Panc1 (cell line): ENCODE data around the gene RNGTT.

ENCODE experiments used
- POLR2AphosphoS5 ChIP-seq: IDR thresholded peaks from 2 replicates; pipeline ENCODE4 v1.6.1; 2012; ENCODE audit warnings: mild to moderate bottlenecking, low read depth, low read length, moderate library complexity
- TF ChIP-seq, protein P1 (sequence below): fragments of 450-650 bp; IDR thresholded peaks from 2 replicates; pipeline ENCODE4 v1.5.1; 2017; ENCODE audit warnings: mild to moderate bottlenecking

DNA sequence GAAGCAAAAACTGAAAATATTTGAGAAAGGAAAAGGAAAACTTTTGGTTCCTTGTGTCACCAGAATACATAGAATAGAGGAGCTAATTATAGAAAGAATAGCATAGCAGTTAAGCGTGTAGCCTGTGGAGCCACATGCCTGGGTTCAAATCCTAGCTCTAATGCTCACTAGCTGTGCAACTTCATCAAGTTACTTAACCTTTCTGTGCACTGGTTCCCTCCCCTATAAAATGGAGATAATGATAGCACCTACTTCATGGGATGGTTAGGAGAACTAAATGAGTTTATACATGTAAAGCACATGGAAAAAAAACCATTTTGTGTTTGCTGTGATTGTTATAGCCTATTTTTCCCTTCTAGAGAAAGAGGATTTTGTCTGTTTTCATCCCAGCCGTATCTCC is 24.5 kb upstream of the RNGTT start:
- TF ChIP-seq, protein P1, sequence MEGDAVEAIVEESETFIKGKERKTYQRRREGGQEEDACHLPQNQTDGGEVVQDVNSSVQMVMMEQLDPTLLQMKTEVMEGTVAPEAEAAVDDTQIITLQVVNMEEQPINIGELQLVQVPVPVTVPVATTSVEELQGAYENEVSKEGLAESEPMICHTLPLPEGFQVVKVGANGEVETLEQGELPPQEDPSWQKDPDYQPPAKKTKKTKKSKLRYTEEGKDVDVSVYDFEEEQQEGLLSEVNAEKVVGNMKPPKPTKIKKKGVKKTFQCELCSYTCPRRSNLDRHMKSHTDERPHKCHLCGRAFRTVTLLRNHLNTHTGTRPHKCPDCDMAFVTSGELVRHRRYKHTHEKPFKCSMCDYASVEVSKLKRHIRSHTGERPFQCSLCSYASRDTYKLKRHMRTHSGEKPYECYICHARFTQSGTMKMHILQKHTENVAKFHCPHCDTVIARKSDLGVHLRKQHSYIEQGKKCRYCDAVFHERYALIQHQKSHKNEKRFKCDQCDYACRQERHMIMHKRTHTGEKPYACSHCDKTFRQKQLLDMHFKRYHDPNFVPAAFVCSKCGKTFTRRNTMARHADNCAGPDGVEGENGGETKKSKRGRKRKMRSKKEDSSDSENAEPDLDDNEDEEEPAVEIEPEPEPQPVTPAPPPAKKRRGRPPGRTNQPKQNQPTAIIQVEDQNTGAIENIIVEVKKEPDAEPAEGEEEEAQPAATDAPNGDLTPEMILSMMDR: no peak
- no peak for TF ChIP-seq POLR2AphosphoS5
